Measurements from ENCODE around the gene SERPINF2.
A peak's percentile ranks its signal among the peaks of the same experiment; 100 is the strongest.

The SERPINF2 gene

GRCh38 chr17:1716912-1717695 is 25.6 kb upstream of the SERPINF2 start (continued):
- TF ChIP-seq ZNF423 (tag by site-specific recombination; IDR thresholded peaks at IDR 0.05), result peak; percentile 65; the same call in 1 of the 2 replicates
- TF ChIP-seq ZNF391 (tag by site-specific recombination; IDR thresholded peaks at IDR 0.05; ENCODE audit: borderline replicate concordance, low read depth), result no peak
- no peak for TF ChIP-seq ZNF785 (tag by site-specific recombination; IDR thresholded peaks at IDR 0.05)
- TF ChIP-seq, protein P1, sequence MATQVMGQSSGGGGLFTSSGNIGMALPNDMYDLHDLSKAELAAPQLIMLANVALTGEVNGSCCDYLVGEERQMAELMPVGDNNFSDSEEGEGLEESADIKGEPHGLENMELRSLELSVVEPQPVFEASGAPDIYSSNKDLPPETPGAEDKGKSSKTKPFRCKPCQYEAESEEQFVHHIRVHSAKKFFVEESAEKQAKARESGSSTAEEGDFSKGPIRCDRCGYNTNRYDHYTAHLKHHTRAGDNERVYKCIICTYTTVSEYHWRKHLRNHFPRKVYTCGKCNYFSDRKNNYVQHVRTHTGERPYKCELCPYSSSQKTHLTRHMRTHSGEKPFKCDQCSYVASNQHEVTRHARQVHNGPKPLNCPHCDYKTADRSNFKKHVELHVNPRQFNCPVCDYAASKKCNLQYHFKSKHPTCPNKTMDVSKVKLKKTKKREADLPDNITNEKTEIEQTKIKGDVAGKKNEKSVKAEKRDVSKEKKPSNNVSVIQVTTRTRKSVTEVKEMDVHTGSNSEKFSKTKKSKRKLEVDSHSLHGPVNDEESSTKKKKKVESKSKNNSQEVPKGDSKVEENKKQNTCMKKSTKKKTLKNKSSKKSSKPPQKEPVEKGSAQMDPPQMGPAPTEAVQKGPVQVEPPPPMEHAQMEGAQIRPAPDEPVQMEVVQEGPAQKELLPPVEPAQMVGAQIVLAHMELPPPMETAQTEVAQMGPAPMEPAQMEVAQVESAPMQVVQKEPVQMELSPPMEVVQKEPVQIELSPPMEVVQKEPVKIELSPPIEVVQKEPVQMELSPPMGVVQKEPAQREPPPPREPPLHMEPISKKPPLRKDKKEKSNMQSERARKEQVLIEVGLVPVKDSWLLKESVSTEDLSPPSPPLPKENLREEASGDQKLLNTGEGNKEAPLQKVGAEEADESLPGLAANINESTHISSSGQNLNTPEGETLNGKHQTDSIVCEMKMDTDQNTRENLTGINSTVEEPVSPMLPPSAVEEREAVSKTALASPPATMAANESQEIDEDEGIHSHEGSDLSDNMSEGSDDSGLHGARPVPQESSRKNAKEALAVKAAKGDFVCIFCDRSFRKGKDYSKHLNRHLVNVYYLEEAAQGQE (tag by site-specific recombination; IDR thresholded peaks at IDR 0.05), result no peak
- no peak for TF ChIP-seq ZNF530 (tag by site-specific recombination; IDR thresholded peaks at IDR 0.05; ENCODE audit: low read depth)
- no peak for TF ChIP-seq REPIN1 (tag by site-specific recombination; IDR thresholded peaks at IDR 0.05; ENCODE audit: low read depth)
- TF ChIP-seq ZNF792 (tag by site-specific recombination; IDR thresholded peaks at IDR 0.05), result no peak
- no peak for TF ChIP-seq EGR2 (tag by site-specific recombination; IDR thresholded peaks at IDR 0.05; ENCODE audit: low read depth)
- TF ChIP-seq ZNF148 (tag by site-specific recombination; IDR thresholded peaks at IDR 0.05; ENCODE audit: borderline replicate concordance), result no peak
- TF ChIP-seq ZNF645 (tag by site-specific recombination; IDR thresholded peaks at IDR 0.05), result no peak
- no peak for TF ChIP-seq ZNF16 (tag by site-specific recombination; IDR thresholded peaks at IDR 0.05; ENCODE audit: low read depth)
- no peak for TF ChIP-seq ZFP41 (tag by site-specific recombination; IDR thresholded peaks at IDR 0.05; ENCODE audit: borderline replicate concordance)
- no peak for TF ChIP-seq ZNF514 (tag by site-specific recombination; IDR thresholded peaks at IDR 0.05)
- no peak for TF ChIP-seq ZNF529 (tag by site-specific recombination; IDR thresholded peaks at IDR 0.05; ENCODE audit: insufficient replicate concordance)
- no peak for TF ChIP-seq ZNF221 (tag by site-specific recombination; IDR thresholded peaks at IDR 0.05; ENCODE audit: borderline replicate concordance)
- no peak for TF ChIP-seq ZNF239 (tag by site-specific recombination; IDR thresholded peaks at IDR 0.05)
- TF ChIP-seq GLIS2 (tag by site-specific recombination; IDR thresholded peaks at IDR 0.05), result peak; percentile 84
- no peak for TF ChIP-seq ZSCAN30 (tag by site-specific recombination; IDR thresholded peaks at IDR 0.05)
- TF ChIP-seq KLF8 (tag by site-specific recombination; IDR thresholded peaks at IDR 0.05), result 0 out of 2 replicates have a peak, but pooled peaks have one; percentile 29
- TF ChIP-seq ZNF621 (tag by site-specific recombination; IDR thresholded peaks at IDR 0.05), result no peak
- TF ChIP-seq, protein P2, sequence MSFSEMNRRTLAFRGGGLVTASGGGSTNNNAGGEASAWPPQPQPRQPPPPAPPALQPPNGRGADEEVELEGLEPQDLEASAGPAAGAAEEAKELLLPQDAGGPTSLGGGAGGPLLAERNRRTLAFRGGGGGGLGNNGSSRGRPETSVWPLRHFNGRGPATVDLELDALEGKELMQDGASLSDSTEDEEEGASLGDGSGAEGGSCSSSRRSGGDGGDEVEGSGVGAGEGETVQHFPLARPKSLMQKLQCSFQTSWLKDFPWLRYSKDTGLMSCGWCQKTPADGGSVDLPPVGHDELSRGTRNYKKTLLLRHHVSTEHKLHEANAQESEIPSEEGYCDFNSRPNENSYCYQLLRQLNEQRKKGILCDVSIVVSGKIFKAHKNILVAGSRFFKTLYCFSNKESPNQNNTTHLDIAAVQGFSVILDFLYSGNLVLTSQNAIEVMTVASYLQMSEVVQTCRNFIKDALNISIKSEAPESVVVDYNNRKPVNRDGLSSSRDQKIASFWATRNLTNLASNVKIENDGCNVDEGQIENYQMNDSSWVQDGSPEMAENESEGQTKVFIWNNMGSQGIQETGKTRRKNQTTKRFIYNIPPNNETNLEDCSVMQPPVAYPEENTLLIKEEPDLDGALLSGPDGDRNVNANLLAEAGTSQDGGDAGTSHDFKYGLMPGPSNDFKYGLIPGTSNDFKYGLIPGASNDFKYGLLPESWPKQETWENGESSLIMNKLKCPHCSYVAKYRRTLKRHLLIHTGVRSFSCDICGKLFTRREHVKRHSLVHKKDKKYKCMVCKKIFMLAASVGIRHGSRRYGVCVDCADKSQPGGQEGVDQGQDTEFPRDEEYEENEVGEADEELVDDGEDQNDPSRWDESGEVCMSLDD (tag by site-specific recombination; IDR thresholded peaks at IDR 0.05), result 0 out of 2 replicates have a peak, but pooled peaks have one; percentile 56
- peak; percentile 94 for TF ChIP-seq KLF10 (tag by site-specific recombination; IDR thresholded peaks at IDR 0.05)
- TF ChIP-seq ZBTB20 (tag by site-specific recombination; IDR thresholded peaks at IDR 0.05), result no peak; the same call in 1 of the 2 replicates
- no peak for TF ChIP-seq ZNF48 (tag by site-specific recombination; IDR thresholded peaks at IDR 0.05)
- no peak for TF ChIP-seq ZNF555 (tag by site-specific recombination; conservative IDR thresholded peaks at IDR 0.05)
- no peak for TF ChIP-seq ZNF155 (tag by site-specific recombination; IDR thresholded peaks at IDR 0.05)
- no peak for TF ChIP-seq ZNF677 (tag by site-specific recombination; IDR thresholded peaks at IDR 0.05)
- TF ChIP-seq, protein P3, sequence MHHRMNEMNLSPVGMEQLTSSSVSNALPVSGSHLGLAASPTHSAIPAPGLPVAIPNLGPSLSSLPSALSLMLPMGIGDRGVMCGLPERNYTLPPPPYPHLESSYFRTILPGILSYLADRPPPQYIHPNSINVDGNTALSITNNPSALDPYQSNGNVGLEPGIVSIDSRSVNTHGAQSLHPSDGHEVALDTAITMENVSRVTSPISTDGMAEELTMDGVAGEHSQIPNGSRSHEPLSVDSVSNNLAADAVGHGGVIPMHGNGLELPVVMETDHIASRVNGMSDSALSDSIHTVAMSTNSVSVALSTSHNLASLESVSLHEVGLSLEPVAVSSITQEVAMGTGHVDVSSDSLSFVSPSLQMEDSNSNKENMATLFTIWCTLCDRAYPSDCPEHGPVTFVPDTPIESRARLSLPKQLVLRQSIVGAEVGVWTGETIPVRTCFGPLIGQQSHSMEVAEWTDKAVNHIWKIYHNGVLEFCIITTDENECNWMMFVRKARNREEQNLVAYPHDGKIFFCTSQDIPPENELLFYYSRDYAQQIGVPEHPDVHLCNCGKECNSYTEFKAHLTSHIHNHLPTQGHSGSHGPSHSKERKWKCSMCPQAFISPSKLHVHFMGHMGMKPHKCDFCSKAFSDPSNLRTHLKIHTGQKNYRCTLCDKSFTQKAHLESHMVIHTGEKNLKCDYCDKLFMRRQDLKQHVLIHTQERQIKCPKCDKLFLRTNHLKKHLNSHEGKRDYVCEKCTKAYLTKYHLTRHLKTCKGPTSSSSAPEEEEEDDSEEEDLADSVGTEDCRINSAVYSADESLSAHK (tag by site-specific recombination; IDR thresholded peaks at IDR 0.05), result no peak
